HCT116 (cell line): Measurements from ENCODE around the gene ZNF892. TPM values are rescaled to one million over a fixed set of nuclear protein-coding genes. Genes with fewer than 3 reads are reported as not detected.
"Not testable (repeated sequence)": the region's sequence is repeated elsewhere in the genome, so short reads cannot be mapped to it uniquely, and the experiment has no call there.

Experiments
- ATAC-seq: fragments of 200-7000 bp; cut with Tn5 transposase; 2 replicates; pipeline ENCODE4 v1.9.1; 2020; ENCODE audit warnings: mild to moderate bottlenecking, moderate library complexity
- BruUV-seq: library from RNA; stranded (reverse); fragments of 400-500 nt; replicated peaks from 2 replicates; lab custom pipeline; 2021; lab: Mats Ljungman, UMichigan
- CTCF ChIA-PET: fragments of 300-600 bp; sonication (Branson Sonifier 250); formaldehyde crosslinking; loops from one replicate; lab custom pipeline; 2021; ENCODE audit warnings: antibody characterized with exemption; lab: Charles Lee
- POLR2A ChIA-PET: fragments of 300-600, 350-600 bp; sonication (Branson Sonifier 250); formaldehyde crosslinking; loops from one replicate; lab custom pipeline; 2021; ENCODE audit warnings: antibody characterized with exemption; lab: Charles Lee
- RAD21 ChIA-PET, 2 experiments: fragments of 300-600 bp; sonication (Branson Sonifier 250); formaldehyde crosslinking; loops; one replicate each; lab custom pipeline; 2023; ENCODE audit warnings: low total read pairs in 2 of 2; ENCODE audit not compliant: uncharacterized antibody in 2 of 2, unreplicated experiment in 2 of 2, low non-redundant PET in 1 of 2; lab: Charles Lee
- DNase-seq: peaks from one replicate; pipeline ENCODE4 v3.0.0-alpha.2; 2010; ENCODE audit warnings: low read depth, low spot score
- H2AFZ ChIP-seq: fragments of 200-600 bp; shearing (Covaris generic), sonication (generic); 2 replicates; pipeline ENCODE4 v1.6.1; 2017; ENCODE audit warnings: low read depth, mixed run types, mixed read lengths, antibody characterized with exemption, low read length; ENCODE audit not compliant: poor library complexity, severe bottlenecking
- H3K27ac ChIP-seq: 2 replicates; pipeline ENCODE4 v1.5.1; 2012; ENCODE audit warnings: low read depth, low read length
- H3K27me3 ChIP-seq: fragments of 200-600 bp; sonication (generic); 2 replicates; pipeline ENCODE4 v1.6.1; 2016; ENCODE audit warnings: mixed run types, low read length, mixed read lengths; ENCODE audit not compliant: insufficient read depth
- H3K36me3 ChIP-seq, 2 experiments: fragments of 200-500 bp in 1 of 2; fragments of 200-600 bp in 1 of 2; sonication (Bioruptor generic) in 1 of 2; sonication (generic) in 1 of 2; 2 replicates each; pipeline versions ENCODE4 v1.5.1 to v1.6.1; 2014 to 2016; ENCODE audit warnings: low read length in 2 of 2, inconsistent platforms in 1 of 2, mixed read lengths in 1 of 2, mixed run types in 1 of 2; ENCODE audit not compliant: insufficient read depth in 2 of 2, control insufficient read depth in 1 of 2
- H3K4me1 ChIP-seq, 2 experiments: fragments of 200-600 bp in 1 of 2; sonication (generic) in 1 of 2; 2 replicates each; pipeline versions ENCODE4 v1.5.1 to v1.6.1; 2012 to 2017; ENCODE audit warnings: low read length in 2 of 2, inconsistent platforms in 1 of 2, mild to moderate bottlenecking in 1 of 2, mixed read lengths in 1 of 2, mixed run types in 1 of 2, moderate library complexity in 1 of 2; ENCODE audit not compliant: insufficient read depth in 2 of 2, control insufficient read depth in 1 of 2
- H3K4me2 ChIP-seq: fragments of 200-600 bp; sonication (generic); 2 replicates; pipeline ENCODE4 v1.6.1; 2017; ENCODE audit warnings: mixed run types, low read length, mixed read lengths
- H3K4me3 ChIP-seq, 2 experiments: fragments of 200-600 bp in 1 of 2; sonication (generic) in 1 of 2; replicated peaks in 1 of 2; 2 replicates each; pipeline ENCODE4 v1.5.1; 2011 to 2016; ENCODE audit warnings: low read length in 2 of 2, control low read depth in 1 of 2, low read depth in 1 of 2, mild to moderate bottlenecking in 1 of 2, mixed read lengths in 1 of 2, mixed run types in 1 of 2
- H3K79me2 ChIP-seq: fragments of 200-600 bp; sonication (generic); 2 replicates; pipeline ENCODE4 v1.6.1; 2017; ENCODE audit warnings: mild to moderate bottlenecking, mixed run types, low read length, moderate library complexity, mixed read lengths; ENCODE audit not compliant: insufficient read depth
- H3K9ac ChIP-seq: fragments of 200-600 bp; sonication (generic); 2 replicates; pipeline ENCODE4 v1.6.1; 2016; ENCODE audit warnings: low read length, mixed read lengths
- H3K9me2 ChIP-seq: fragments of 200-600 bp; sonication (generic), shearing (Covaris generic); 2 replicates; pipeline ENCODE4 v1.6.1; 2017; ENCODE audit warnings: mixed run types, mild to moderate bottlenecking, moderate library complexity; ENCODE audit not compliant: insufficient read depth
- H3K9me3 ChIP-seq, 2 experiments: fragments of 200-500 bp in 1 of 2; fragments of 200-600 bp in 1 of 2; sonication (Bioruptor generic) in 1 of 2; sonication (generic) in 1 of 2; 2 replicates each; pipeline ENCODE4 v1.6.1; 2014 to 2017; ENCODE audit warnings: low read length in 2 of 2, mixed read lengths in 2 of 2, inconsistent platforms in 1 of 2, low read depth in 1 of 2, mild to moderate bottlenecking in 1 of 2, mixed run types in 1 of 2, moderate library complexity in 1 of 2; ENCODE audit not compliant: control insufficient read depth in 1 of 2, insufficient read depth in 1 of 2
- H4K20me1 ChIP-seq: fragments of 200-600 bp; sonication (generic), shearing (Covaris generic); 2 replicates; pipeline ENCODE4 v1.6.1; 2017; ENCODE audit warnings: mixed run types, mild to moderate bottlenecking, moderate library complexity; ENCODE audit not compliant: insufficient read depth
- CBX3 ChIP-seq: IDR thresholded peaks from 2 replicates; pipeline ENCODE4 v1.6.1; 2012; ENCODE audit warnings: low read depth
- intact Hi-C: fragments of 100-400 bp; cut with micrococcal nuclease; formaldehyde crosslinking; loops from 2 replicates; pipeline ENCODE4 v1.10.0; 2022
- total RNA-seq: library from RNA; stranded (reverse); gene quantifications from one replicate; pipeline ENCODE4 v1.2.1, GENCODE V29; 2021; ENCODE audit not compliant: unreplicated experiment

ZNF892 gene
- total RNA-seq, 1 experiment from 2014 or later: 0.27 TPM

GRCh38 chr2:95242084-95242483, 34.8 kb downstream of the ZNF892 start:
- POLR2A ChIA-PET, H3K27me3 ChIP-seq, intact Hi-C loops: not testable (repeated sequence)

More at GRCh38 chr2:95242084-95242483, 34.8 kb downstream of the ZNF892 start:
- ATAC-seq, H3K9me3 ChIP-seq, H4K20me1 ChIP-seq, H3K79me2 ChIP-seq, H3K4me3 ChIP-seq, H3K27ac ChIP-seq, H3K36me3 ChIP-seq, H3K4me2 ChIP-seq, H2AFZ ChIP-seq, DNase-seq, H3K4me1 ChIP-seq, H3K9me2 ChIP-seq, BruUV-seq, H3K9ac ChIP-seq, RAD21 ChIA-PET: not testable (repeated sequence)
- CTCF ChIA-PET: interaction anchor here (1.7 kb wide), 1 partner anchor 10 kb away, joined by 5 read pairs; no protein-coding TSS in a partner anchor
- TF ChIP-seq CBX3: peak; percentile 60; the same call in 1 of the 2 replicates

Other genes with a start within 250 kb of the ZNF892 start
- gene MAL, start 181.8 kb upstream of the ZNF892 start, total RNA-seq: not detected
- 70.6 TPM for gene MRPS5, start 85.7 kb upstream of the ZNF892 start, total RNA-seq
- gene ZNF514, start 47.7 kb upstream of the ZNF892 start, total RNA-seq: 8.5 TPM
- 3.4 TPM for gene ZNF2, start 41.7 kb upstream of the ZNF892 start, total RNA-seq
- gene PROM2, start 66.9 kb downstream of the ZNF892 start, total RNA-seq: 11.9 TPM
- 3.1 TPM for gene KCNIP3, start 89.8 kb downstream of the ZNF892 start, total RNA-seq
- gene FAHD2A, start 195.2 kb downstream of the ZNF892 start, total RNA-seq: 25.4 TPM